Skin epidermis (tissue), 12 donors: ENCODE results near the gene AFF4.
"Not testable (repeated sequence)": the region's sequence is repeated elsewhere in the genome, so short reads cannot be mapped to it uniquely, and the experiment has no call there.

ENCODE experiments used
- H3K27ac ChIP-seq, 21 experiments: fragments of 200-600 bp; sonication (generic) in 11 of 21; one replicate each; pipeline ENCODE4 v1.5.0; 2020; ENCODE audit warnings: mild to moderate bottlenecking in 3 of 21, inconsistent platforms in 2 of 21, moderate library complexity in 2 of 21
- H3K4me3 ChIP-seq, 7 experiments: fragments of 200-600 bp; sonication (generic) in 2 of 7; one replicate each; pipeline ENCODE4 v1.5.0; 2020; ENCODE audit warnings: inconsistent platforms in 2 of 7, mild to moderate bottlenecking in 2 of 7, moderate library complexity in 1 of 7

Gene AFF4

GRCh38 chr5:132956166-132956799 is 7.2 kb downstream of the AFF4 start:
- H3K4me3 ChIP-seq, H3K27ac ChIP-seq: not testable (repeated sequence)

- Histone ChIP-seq H3K27ac (no peak overlapping the region), H3K4me3 (no peak overlapping the region)
These were observed 9.7 kb downstream of the AFF4 start for GRCh38 chr5:132953710-132954109.

GRCh38 chr5:132952829-132953228 is 10.6 kb downstream of the AFF4 start:
- no peak overlapping the region for H3K4me3 ChIP-seq
- no peak overlapping the region for H3K27ac ChIP-seq

- Histone ChIP-seq H3K27ac (no peak overlapping the region), H3K4me3 (no peak overlapping the region)
These were observed 11.5 kb downstream of the AFF4 start for GRCh38 chr5:132951897-132952296.

- no peak overlapping the region for H3K4me3 ChIP-seq
- H3K27ac ChIP-seq: no peak overlapping the region
These were observed 14.3 kb downstream of the AFF4 start for GRCh38 chr5:132949136-132949535.

- Histone ChIP-seq H3K4me3 (no peak overlapping the region), H3K27ac (no peak overlapping the region)
These were observed 15.8 kb downstream of the AFF4 start for GRCh38 chr5:132947671-132948070.

- H3K4me3 ChIP-seq, H3K27ac ChIP-seq: not testable (repeated sequence)
These were observed 18.1 kb downstream of the AFF4 start for GRCh38 chr5:132945315-132945714.

- Histone ChIP-seq H3K27ac (no peak overlapping the region), H3K4me3 (no peak overlapping the region)
These were observed 19.9 kb downstream of the AFF4 start for GRCh38 chr5:132943362-132944022.

- Histone ChIP-seq H3K4me3 (no peak overlapping the region), H3K27ac (no peak overlapping the region)
These were observed 22.1 kb downstream of the AFF4 start for GRCh38 chr5:132941331-132941730.

GRCh38 chr5:132928062-132928407 is 35.4 kb downstream of the AFF4 start:
- Histone ChIP-seq H3K27ac (no peak overlapping the region), H3K4me3 (no peak overlapping the region)

GRCh38 chr5:132927355-132928061 is 35.9 kb downstream of the AFF4 start:
- H3K27ac ChIP-seq: no peak overlapping the region
- no peak overlapping the region for H3K4me3 ChIP-seq

- Histone ChIP-seq H3K4me3 (no peak overlapping the region), H3K27ac (no peak overlapping the region)
These were observed 37.0 kb downstream of the AFF4 start for GRCh38 chr5:132926437-132926836.

- no peak overlapping the region for H3K4me3 ChIP-seq
- H3K27ac ChIP-seq: no peak overlapping the region
These were observed 47.3 kb downstream of the AFF4 start for GRCh38 chr5:132916086-132916485.

GRCh38 chr5:132915681-132916080 is 47.8 kb downstream of the AFF4 start:
- Histone ChIP-seq H3K4me3 (no peak overlapping the region), H3K27ac (no peak overlapping the region)

GRCh38 chr5:132909702-132910101 is 53.7 kb downstream of the AFF4 start:
- no peak overlapping the region for H3K4me3 ChIP-seq
- H3K27ac ChIP-seq: no peak overlapping the region

- Histone ChIP-seq H3K4me3 (no peak overlapping the region), H3K27ac (no peak overlapping the region)
These were observed 56.3 kb downstream of the AFF4 start for GRCh38 chr5:132907161-132907560.

GRCh38 chr5:132905938-132906337 is 57.5 kb downstream of the AFF4 start:
- no peak overlapping the region for H3K27ac ChIP-seq
- no peak overlapping the region for H3K4me3 ChIP-seq

GRCh38 chr5:132901730-132902129 is 61.7 kb downstream of the AFF4 start:
- no peak overlapping the region for H3K27ac ChIP-seq
- no peak overlapping the region for H3K4me3 ChIP-seq

- Histone ChIP-seq H3K4me3 (no peak overlapping the region), H3K27ac (no peak overlapping the region)
These were observed 62.4 kb downstream of the AFF4 start for GRCh38 chr5:132901036-132901435.

- Histone ChIP-seq H3K27ac (no peak overlapping the region), H3K4me3 (no peak overlapping the region)
These were observed 65.3 kb downstream of the AFF4 start for GRCh38 chr5:132898094-132898493.

GRCh38 chr5:132896685-132897084 is 66.7 kb downstream of the AFF4 start:
- H3K4me3 ChIP-seq: no peak overlapping the region

More at GRCh38 chr5:132896685-132897084, 66.7 kb downstream of the AFF4 start:
- no peak overlapping the region for H3K27ac ChIP-seq
